Liver (tissue), 9 donors: ENCODE measurements around the gene CCDC91. TPM values are rescaled to one million over a fixed set of nuclear protein-coding genes. Genes with fewer than 3 reads are reported as not detected.

Experiments
- DNase-seq: peaks from one replicate; pipeline ENCODE4 v3.0.0-alpha.2; 2017; ENCODE audit warnings: low spot score
- H3K27ac ChIP-seq, 2 donors: one replicate each; pipeline ENCODE4 v1.7.0; 2013; ENCODE audit warnings: inconsistent platforms in 2 of 2, low read length in 2 of 2, control low read depth in 1 of 2, low read depth in 1 of 2, mild to moderate bottlenecking in 1 of 2
- H3K27me3 ChIP-seq, 4 donors: one replicate each; pipeline versions ENCODE4 v1.6.1 to v1.7.0; 2013; ENCODE audit warnings: low read length in 3 of 4, inconsistent platforms in 1 of 4, mild to moderate bottlenecking in 1 of 4, moderate library complexity in 1 of 4; ENCODE audit not compliant: control insufficient read depth in 4 of 4, insufficient read depth in 4 of 4
- H3K36me3 ChIP-seq, 4 donors: one replicate each; pipeline versions ENCODE4 v1.6.1 to v1.7.0; 2013; ENCODE audit warnings: low read length in 3 of 4, mild to moderate bottlenecking in 3 of 4, low read depth in 1 of 4, moderate library complexity in 1 of 4; ENCODE audit not compliant: control insufficient read depth in 4 of 4, insufficient read depth in 3 of 4
- H3K4me1 ChIP-seq, 4 donors: one replicate each; pipeline versions ENCODE4 v1.6.1 to v1.7.0; 2013; ENCODE audit warnings: low read length in 3 of 4, mild to moderate bottlenecking in 3 of 4, moderate library complexity in 1 of 4; ENCODE audit not compliant: control insufficient read depth in 4 of 4, insufficient read depth in 4 of 4
- H3K4me3 ChIP-seq, 3 donors: one replicate each; pipeline versions ENCODE4 v1.6.1 to v1.7.0; 2013; ENCODE audit warnings: low read length in 3 of 3, control low read depth in 1 of 3, low read depth in 1 of 3, mild to moderate bottlenecking in 1 of 3
- H3K9ac ChIP-seq, 2 donors: one replicate each; pipeline ENCODE4 v1.7.0; 2013; ENCODE audit warnings: low read length in 2 of 2, mild to moderate bottlenecking in 2 of 2, moderate library complexity in 2 of 2, control low read depth in 1 of 2, low read depth in 1 of 2
- H3K9me3 ChIP-seq, 4 donors: one replicate each; pipeline versions ENCODE4 v1.6.1 to v1.7.0; 2013; ENCODE audit warnings: low read length in 3 of 4; ENCODE audit not compliant: control insufficient read depth in 4 of 4
- ATF3 ChIP-seq: IDR thresholded peaks from 2 replicates; pipeline ENCODE4 v1.6.1; 2016; ENCODE audit warnings: antibody characterized with exemption
- CTCF ChIP-seq: fragments of 150-350 bp; IDR thresholded peaks from 2 replicates; pipeline ENCODE4 v1.5.1; 2017; ENCODE audit warnings: improper control_type of control experiment, low read depth, low read length; ENCODE audit not compliant: missing input control
- EGR1 ChIP-seq, 2 donors: IDR thresholded peaks; 2 replicates each; pipeline ENCODE4 v1.6.1; 2016 to 2018; ENCODE audit warnings: antibody characterized with exemption in 2 of 2, low read depth in 2 of 2
- FOXA1 ChIP-seq: IDR thresholded peaks from 2 replicates; pipeline ENCODE4 v1.6.1; 2016; ENCODE audit warnings: antibody characterized with exemption
- FOXA2 ChIP-seq: IDR thresholded peaks from 2 replicates; pipeline ENCODE4 v1.6.1; 2016; ENCODE audit warnings: antibody characterized with exemption
- GABPA ChIP-seq, 2 donors: IDR thresholded peaks in 1 of 2; conservative IDR thresholded peaks in 1 of 2; 2 replicates each; pipeline ENCODE4 v1.6.1; 2016; ENCODE audit warnings: antibody characterized with exemption in 2 of 2, mild to moderate bottlenecking in 1 of 2, moderate library complexity in 1 of 2
- HNF4A ChIP-seq, 2 donors: conservative IDR thresholded peaks; 2 replicates each; pipeline ENCODE4 v1.6.1; 2016; ENCODE audit warnings: antibody characterized with exemption in 2 of 2, mild to moderate bottlenecking in 2 of 2
- HNF4G ChIP-seq: IDR thresholded peaks from 2 replicates; pipeline ENCODE4 v1.6.1; 2016; ENCODE audit warnings: antibody characterized with exemption
- JUND ChIP-seq, 2 donors: IDR thresholded peaks; 2 replicates each; pipeline ENCODE4 v1.6.1; 2016; ENCODE audit warnings: antibody characterized with exemption in 2 of 2
- MAX ChIP-seq: IDR thresholded peaks from 2 replicates; pipeline ENCODE4 v1.6.1; 2016; ENCODE audit warnings: antibody characterized with exemption
- NR2F2 ChIP-seq: IDR thresholded peaks from 2 replicates; pipeline ENCODE4 v1.6.1; 2016; ENCODE audit warnings: antibody characterized with exemption
- RAD21 ChIP-seq, 2 donors: IDR thresholded peaks; 2 replicates each; pipeline ENCODE4 v1.6.1; 2016; ENCODE audit warnings: antibody characterized with exemption in 2 of 2, mild to moderate bottlenecking in 2 of 2
- REST ChIP-seq: IDR thresholded peaks from 2 replicates; pipeline ENCODE4 v1.6.1; 2016; ENCODE audit warnings: antibody characterized with exemption, mild to moderate bottlenecking
- RXRA ChIP-seq, 2 donors: IDR thresholded peaks; 2 replicates each; pipeline ENCODE4 v1.6.1; 2017 to 2018; ENCODE audit warnings: antibody characterized with exemption in 2 of 2, mild to moderate bottlenecking in 1 of 2
- SP1 ChIP-seq: IDR thresholded peaks from 2 replicates; pipeline ENCODE4 v1.6.1; 2018; ENCODE audit warnings: antibody characterized with exemption, mild to moderate bottlenecking
- TAF1 ChIP-seq: conservative IDR thresholded peaks from 2 replicates; pipeline ENCODE4 v1.6.1; 2016; ENCODE audit warnings: antibody characterized with exemption, mild to moderate bottlenecking
- YY1 ChIP-seq: IDR thresholded peaks from 2 replicates; pipeline ENCODE4 v1.6.1; 2016; ENCODE audit warnings: antibody characterized with exemption, mild to moderate bottlenecking
- WGBS: extraction: QIAGEN DNeasy Blood & Tissue Kit; methylation state at CpG from one replicate; pipeline ENCODE4 v1.1.7; 2013; 5-methylcytosine and 5-hydroxymethylcytosine counted together
- polyA plus RNA-seq, 2 donors: library from polyadenylated mRNA; stranded (reverse) in 1 of 2; unstranded in 1 of 2; fragments of 200-250 nt in 1 of 2; fragments of >200 nt in 1 of 2; fragmentation: Nextera tagmentation in 1 of 2; extraction: Ambion mirVana in 1 of 2; gene quantifications; one replicate each; pipeline versions ENCODE4 v1.2.1 to v1.2.3, GENCODE V29; 2013 to 2015
- total RNA-seq, 2 donors: library from RNA; depleted of rRNA; stranded (reverse); fragments of >200 nt; gene quantifications; one replicate each; pipeline ENCODE4 v1.2.3, GENCODE V29; 2014
- donor health status: healthy.
- donor health status: healthy.
- donor health status: healthy.
- donor health status: healthy.
- donor health status: healthy.

The CCDC91 gene
- total and polyA plus RNA-seq, 4 donors = 8.4 to 29.0 (median 15.1) TPM

- H3K4me3 ChIP-seq = no peak overlapping the region
- TF ChIP-seq EGR1 (IDR thresholded peaks at IDR 0.05; ENCODE audit: low read depth in 2 of 2) = no peak
- no peak for TF ChIP-seq FOXA2
- TF ChIP-seq YY1 = no peak
- TF ChIP-seq MAX = no peak
- TF ChIP-seq HNF4A (conservative IDR thresholded peaks at IDR 0.05) = no peak
- TF ChIP-seq SP1 = no peak
- no peak for TF ChIP-seq RXRA (IDR thresholded peaks at IDR 0.05)
- no peak for TF ChIP-seq ATF3
- TF ChIP-seq REST = no peak
- TF ChIP-seq NR2F2 = no peak
- TF ChIP-seq RAD21 (IDR thresholded peaks at IDR 0.05) = no peak
- no peak for TF ChIP-seq CTCF
- no peak for TF ChIP-seq TAF1
- TF ChIP-seq FOXA1 = no peak
- no peak for TF ChIP-seq GABPA (IDR thresholded peaks at IDR 0.05 in 1 of 2, conservative IDR thresholded peaks at IDR 0.05 in 1 of 2)
- TF ChIP-seq HNF4G = no peak
- TF ChIP-seq JUND (IDR thresholded peaks at IDR 0.05) = no peak
- H3K9ac ChIP-seq = no peak overlapping the region
- WGBS = 97% methylated on average over 2 of the region's 2 CpGs
- H3K4me1 ChIP-seq = no peaks in the 10 kb centered on the region
- DNase-seq = no peak
- peaks cover 0 to 5% (median 1%) of the 10 kb centered on the region in 4 donors for H3K36me3 ChIP-seq
- H3K27me3 ChIP-seq = no peaks in the 10 kb centered on the region
- H3K9me3 ChIP-seq = peaks cover 0 to 2% (median 0%) of the 10 kb centered on the region in 4 donors
- H3K27ac ChIP-seq = no peak overlapping the region
Measured at GRCh38 chr12:28296287-28296686, 106.0 kb downstream of the CCDC91 start.

- DNase-seq = no peak
- no peaks in the 10 kb centered on the region for H3K9me3 ChIP-seq
- H3K4me1 ChIP-seq = no peaks in the 10 kb centered on the region
- TF ChIP-seq FOXA2 (no peak), MAX (no peak), SP1 (no peak), TAF1 (no peak), HNF4G (no peak), ATF3 (no peak), FOXA1 (no peak), RAD21 (IDR thresholded peaks at IDR 0.05) (no peak), HNF4A (conservative IDR thresholded peaks at IDR 0.05) (no peak), NR2F2 (no peak)
- peaks cover 0 to 4% (median 3%) of the 10 kb centered on the region in 4 donors for H3K36me3 ChIP-seq
- WGBS = 93% methylated on average over 3 of the region's 3 CpGs
- no peak overlapping the region for H3K27ac ChIP-seq
- no peak overlapping the region for H3K9ac ChIP-seq
- no peaks in the 10 kb centered on the region for H3K27me3 ChIP-seq
- no peak overlapping the region for H3K4me3 ChIP-seq
Measured at GRCh38 chr12:28303192-28303591, 112.9 kb downstream of the CCDC91 start.
